ENCODE data around the gene B4GALT5.

B4GALT5 gene

GRCh38 chr20:49757597-49757996, 43.9 kb upstream of the B4GALT5 start:
- no peak for ATAC-seq
- TF ChIP-seq RARB (CRISPR knock-in tag; IDR thresholded peaks at IDR 0.05): no peak
- TF ChIP-seq ZNF8 (CRISPR knock-in tag; IDR thresholded peaks at IDR 0.05): no peak
- no peak for TF ChIP-seq CSDC2 (CRISPR knock-in tag; IDR thresholded peaks at IDR 0.05)
- no peak for TF ChIP-seq ZC3H10 (CRISPR knock-in tag; IDR thresholded peaks at IDR 0.05)
- no peak for TF ChIP-seq PATZ1 (CRISPR knock-in tag; IDR thresholded peaks at IDR 0.05; ENCODE audit: borderline replicate concordance)

GRCh38 chr20:49756241-49756640, 42.6 kb upstream of the B4GALT5 start:
- ATAC-seq: no peak
- TF ChIP-seq RARB (CRISPR knock-in tag; IDR thresholded peaks at IDR 0.05) (no peak), CSDC2 (CRISPR knock-in tag; IDR thresholded peaks at IDR 0.05) (no peak), PPARA (CRISPR knock-in tag; IDR thresholded peaks at IDR 0.05; ENCODE audit: borderline replicate concordance) (no peak), SNAI2 (CRISPR knock-in tag; IDR thresholded peaks at IDR 0.05) (no peak), ESRRG (CRISPR knock-in tag; IDR thresholded peaks at IDR 0.05) (no peak), BACH2 (CRISPR knock-in tag; IDR thresholded peaks at IDR 0.05; ENCODE audit: borderline replicate concordance) (no peak)

- ATAC-seq: no peak
- no peak for TF ChIP-seq POU6F1 (CRISPR knock-in tag; IDR thresholded peaks at IDR 0.05; ENCODE audit: borderline replicate concordance, low read depth)
- TF ChIP-seq ISL1 (CRISPR knock-in tag; IDR thresholded peaks at IDR 0.05): no peak
- no peak for TF ChIP-seq PATZ1 (CRISPR knock-in tag; IDR thresholded peaks at IDR 0.05; ENCODE audit: borderline replicate concordance)
- TF ChIP-seq TSHZ2 (CRISPR knock-in tag; IDR thresholded peaks at IDR 0.05): no peak
- no peak for TF ChIP-seq CREB5 (CRISPR knock-in tag; IDR thresholded peaks at IDR 0.05; ENCODE audit: low read depth)
- TF ChIP-seq CSRNP3 (CRISPR knock-in tag; IDR thresholded peaks at IDR 0.05): no peak
- no peak for TF ChIP-seq ZC3H10 (CRISPR knock-in tag; IDR thresholded peaks at IDR 0.05)
- no peak for TF ChIP-seq OSR1 (CRISPR knock-in tag; IDR thresholded peaks at IDR 0.05)
- TF ChIP-seq ESRRG (CRISPR knock-in tag; IDR thresholded peaks at IDR 0.05): no peak
- TF ChIP-seq BACH2 (CRISPR knock-in tag; IDR thresholded peaks at IDR 0.05; ENCODE audit: borderline replicate concordance): no peak
- no peak for TF ChIP-seq PPARA (CRISPR knock-in tag; IDR thresholded peaks at IDR 0.05; ENCODE audit: borderline replicate concordance)
- no peak for TF ChIP-seq ZFP30 (CRISPR knock-in tag; IDR thresholded peaks at IDR 0.05)
- no peak for TF ChIP-seq ZNF565 (CRISPR knock-in tag; conservative IDR thresholded peaks at IDR 0.05; ENCODE audit: low read depth)
- no peak for TF ChIP-seq ZNF8 (CRISPR knock-in tag; IDR thresholded peaks at IDR 0.05)
- no peak for TF ChIP-seq CSDC2 (CRISPR knock-in tag; IDR thresholded peaks at IDR 0.05)
- no peak for TF ChIP-seq ZFP3 (CRISPR knock-in tag; IDR thresholded peaks at IDR 0.05)
- no peak for TF ChIP-seq TOX (CRISPR knock-in tag; IDR thresholded peaks at IDR 0.05; ENCODE audit: borderline replicate concordance)
Observed at GRCh38 chr20:49754596-49754995, 40.9 kb upstream of the B4GALT5 start.

Data from SK-N-SH treated with all-trans-retinoic acid at 6 μM for 48 hours (cell line).